GM18870 (cell line): ENCODE results near the gene TAMALIN.

Source experiments
- ATAC-seq: cut with Tn5 transposase; IDR thresholded peaks from one replicate; pipeline ENCODE4 v1.9.1; 2021; ENCODE audit warnings: moderate library complexity; ENCODE audit not compliant: unreplicated experiment

The TAMALIN gene

DNA sequence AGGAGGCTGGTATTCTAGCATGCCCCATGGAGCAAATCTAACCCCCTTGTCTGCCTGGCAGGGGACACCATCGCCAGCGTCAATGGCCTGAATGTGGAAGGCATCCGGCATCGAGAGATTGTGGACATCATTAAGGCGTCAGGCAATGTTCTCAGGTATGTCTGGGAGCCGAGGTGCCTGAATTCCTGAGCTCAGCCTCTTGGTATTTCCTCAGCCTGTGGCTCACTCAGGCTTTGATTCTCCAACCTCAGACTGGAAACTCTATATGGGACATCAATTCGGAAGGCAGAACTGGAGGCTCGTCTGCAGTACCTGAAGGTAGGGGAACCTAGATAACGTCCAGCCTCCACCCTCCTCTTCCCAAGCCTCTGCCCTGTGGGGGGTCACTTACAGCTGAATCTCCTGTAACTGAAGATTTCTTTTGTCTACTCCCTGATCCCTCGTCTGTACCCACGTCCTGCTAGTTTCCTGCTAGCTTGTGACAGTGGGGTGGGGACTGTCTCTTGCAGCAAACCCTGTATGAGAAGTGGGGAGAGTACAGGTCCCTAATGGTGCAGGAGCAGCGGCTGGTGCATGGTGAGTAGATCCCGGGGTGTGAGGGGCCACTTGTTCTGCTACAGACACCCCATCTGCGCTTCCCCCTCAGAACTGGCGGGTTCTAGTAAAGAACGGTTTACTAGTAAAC lies 7.0 kb downstream of the TAMALIN start:
- no peak for ATAC-seq

DNA sequence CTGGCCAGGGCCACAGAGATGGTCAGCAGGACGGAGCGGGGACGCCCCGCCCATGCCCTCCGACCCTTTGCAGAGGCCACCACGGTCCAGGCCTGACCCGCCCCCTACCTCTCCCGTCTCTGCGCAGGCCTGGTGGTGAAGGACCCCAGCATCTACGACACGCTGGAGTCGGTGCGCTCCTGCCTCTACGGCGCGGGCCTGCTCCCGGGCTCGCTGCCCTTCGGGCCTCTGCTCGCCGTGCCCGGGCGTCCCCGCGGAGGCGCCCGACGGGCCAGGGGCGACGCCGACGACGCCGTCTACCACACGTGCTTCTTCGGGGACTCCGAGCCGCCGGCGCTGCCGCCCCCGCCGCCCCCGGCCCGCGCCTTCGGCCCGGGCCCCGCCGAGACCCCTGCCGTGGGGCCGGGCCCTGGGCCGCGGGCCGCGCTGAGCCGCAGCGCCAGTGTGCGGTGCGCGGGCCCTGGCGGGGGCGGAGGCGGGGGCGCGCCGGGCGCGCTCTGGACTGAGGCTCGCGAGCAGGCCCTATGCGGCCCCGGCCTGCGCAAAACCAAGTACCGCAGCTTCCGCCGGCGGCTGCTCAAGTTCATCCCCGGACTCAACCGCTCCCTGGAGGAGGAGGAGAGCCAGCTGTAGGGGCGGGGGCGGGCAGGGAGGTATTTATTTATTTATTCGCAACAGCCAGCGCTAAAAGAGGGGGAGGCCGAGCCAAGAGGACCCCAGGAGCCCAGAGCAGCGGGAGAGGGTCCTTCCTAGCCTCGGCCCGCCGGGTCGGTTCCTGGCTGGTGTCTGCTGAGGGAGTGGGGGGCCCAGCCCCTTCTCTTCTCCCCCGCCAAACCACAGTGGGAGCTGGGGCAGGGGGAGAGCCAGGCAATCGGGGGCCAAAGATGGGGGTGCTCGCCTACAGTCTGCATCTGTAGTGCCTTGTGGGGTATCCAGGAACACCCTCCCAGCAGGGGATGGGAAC lies 8.1 kb downstream of the TAMALIN start:
- no peak for ATAC-seq

DNA sequence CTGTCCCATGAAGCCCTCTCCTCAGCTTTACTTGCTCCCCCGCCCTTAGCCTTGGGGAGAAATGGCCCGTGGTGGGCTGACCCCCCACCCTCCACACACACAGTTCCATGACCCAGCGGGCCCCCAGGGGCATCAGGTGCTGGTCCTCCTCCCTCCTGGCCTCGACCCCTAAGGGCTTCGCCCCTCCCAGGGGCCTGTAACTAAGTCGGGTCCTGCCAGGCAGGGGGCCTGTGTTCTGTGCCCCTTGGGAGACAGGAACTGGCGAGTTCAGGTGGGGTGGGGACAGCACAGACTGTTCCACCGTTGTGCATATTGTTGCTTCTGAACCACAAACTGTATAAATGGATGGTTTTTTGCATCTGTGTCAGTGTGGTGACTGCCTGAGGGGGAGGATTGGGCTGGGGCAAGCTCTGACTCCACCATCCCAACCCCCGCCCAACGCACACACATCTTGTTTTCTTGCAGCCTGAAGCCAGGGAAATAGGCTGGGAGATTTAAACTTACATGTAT lies 8.8 kb downstream of the TAMALIN start:
- ATAC-seq: no peak

DNA sequence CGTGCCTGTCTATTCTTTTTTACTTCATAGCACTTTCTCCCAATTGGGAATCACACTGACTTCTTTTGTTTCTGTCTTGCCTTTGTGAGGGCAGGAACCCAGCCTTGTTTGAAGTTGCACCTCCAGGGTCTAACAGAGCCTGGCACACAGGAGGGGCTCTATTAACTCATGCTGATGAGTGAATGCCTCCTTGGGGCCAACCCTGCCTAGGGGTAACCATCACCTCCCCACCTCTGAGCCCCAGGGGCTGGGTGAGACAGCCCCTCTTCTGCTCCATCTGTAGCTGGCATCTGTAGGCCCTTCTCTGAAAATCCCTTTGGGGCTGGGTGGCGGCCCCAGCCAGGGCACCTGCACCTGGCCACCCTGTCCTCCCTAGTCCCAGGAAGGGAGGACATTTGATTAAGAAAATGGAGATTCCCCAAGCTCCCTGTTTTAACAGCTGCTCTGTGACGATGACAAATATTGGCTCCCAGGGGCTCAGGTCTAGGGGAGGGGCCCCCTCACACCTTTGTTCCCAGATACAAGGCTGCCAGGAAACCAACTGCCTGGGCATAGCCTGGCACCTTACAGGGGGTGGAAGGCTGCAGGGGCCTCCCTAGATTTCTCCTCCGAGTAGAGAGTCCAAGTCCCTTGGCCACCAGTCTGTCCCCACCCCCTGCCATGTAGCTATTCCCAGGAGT lies 11.8 kb downstream of the TAMALIN start:
- ATAC-seq: no peak

DNA sequence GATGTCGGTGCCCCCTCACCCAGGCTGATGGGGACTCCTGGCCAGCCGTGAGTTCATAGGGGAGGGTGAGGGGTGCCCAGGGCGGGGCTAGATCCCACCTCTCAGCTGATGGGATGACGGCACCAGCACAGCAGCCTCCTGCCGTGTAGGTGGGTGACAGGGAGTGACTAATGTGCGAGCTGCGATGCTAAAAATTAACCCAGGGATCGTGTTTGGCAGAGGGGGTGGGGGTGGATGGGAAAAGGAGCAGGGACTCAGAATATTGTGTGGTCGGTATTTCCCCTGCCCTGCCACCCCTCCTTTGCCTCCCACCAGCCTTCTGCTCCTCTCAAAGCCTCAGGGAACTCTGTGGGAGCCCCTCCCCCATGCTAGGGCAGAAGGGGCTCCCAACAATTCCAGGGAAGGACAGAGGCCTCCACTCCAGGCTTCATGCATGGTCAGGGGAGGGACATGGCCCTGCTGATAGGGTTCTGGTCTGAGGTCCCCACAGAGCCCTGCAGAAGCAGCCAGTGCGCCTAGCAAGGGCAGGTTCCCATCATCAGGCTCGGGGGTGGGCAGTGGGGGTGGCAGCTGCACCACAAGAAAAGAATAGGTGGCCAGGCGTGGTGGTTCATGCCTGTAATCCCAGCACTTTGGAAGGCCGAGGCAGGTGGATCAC lies 12.5 kb downstream of the TAMALIN start:
- no peak for ATAC-seq

DNA sequence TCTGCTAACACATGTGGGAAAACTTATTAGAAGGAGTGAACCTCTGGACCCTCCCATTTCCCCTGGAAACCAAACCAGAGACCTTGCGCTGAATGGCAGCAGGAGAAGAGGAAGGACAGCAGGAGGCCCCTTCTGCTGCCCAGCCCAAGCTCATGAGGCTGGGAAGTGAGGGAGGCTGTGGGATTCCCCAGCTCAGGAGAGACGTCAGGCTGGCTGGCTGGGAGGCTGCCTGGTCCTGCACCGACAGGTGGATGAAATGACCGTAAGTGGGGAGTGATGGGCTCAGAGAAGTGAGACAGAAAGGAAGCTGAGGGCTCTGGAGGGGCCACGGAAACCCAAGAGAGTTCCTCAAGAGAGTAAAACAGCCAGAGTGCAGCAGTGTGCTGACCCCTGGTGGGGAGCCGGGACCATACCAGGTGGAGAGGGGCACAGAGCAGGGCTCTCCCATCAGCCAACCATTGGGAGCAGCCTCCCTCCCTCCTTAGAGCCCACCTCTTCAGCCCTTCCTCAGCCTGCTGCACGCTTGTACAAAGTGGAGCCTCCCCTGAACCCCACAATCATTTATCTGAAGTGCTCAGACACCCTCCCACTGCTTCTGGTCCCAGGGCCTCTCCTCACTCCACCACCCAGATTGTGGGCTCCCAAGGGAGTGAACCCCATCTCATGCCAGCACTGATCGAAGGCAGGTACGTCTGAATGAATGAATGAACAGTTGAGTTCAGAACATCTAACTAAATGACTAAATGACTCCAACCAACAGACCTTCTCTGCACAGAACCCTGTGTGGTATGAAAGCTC lies 14.0 kb downstream of the TAMALIN start:
- ATAC-seq: no peak

DNA sequence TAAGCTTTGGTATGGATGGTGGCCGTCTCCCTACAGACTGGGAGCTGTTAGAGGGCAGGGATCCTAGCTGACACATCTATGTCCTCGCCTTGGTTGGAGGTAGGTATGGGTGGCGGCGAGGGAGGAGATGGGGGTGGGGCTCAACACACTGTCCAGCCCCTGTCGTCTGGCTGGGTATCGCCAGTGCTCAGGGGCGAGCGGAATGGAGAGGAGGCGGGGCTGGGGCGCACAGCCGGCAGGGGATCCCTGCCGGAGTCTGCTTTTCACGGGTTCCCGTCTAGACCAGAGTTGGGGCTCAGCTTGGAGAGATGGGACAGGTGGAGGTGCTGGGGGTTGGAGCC lies 16.1 kb downstream of the TAMALIN start:
- ATAC-seq: no peak

DNA sequence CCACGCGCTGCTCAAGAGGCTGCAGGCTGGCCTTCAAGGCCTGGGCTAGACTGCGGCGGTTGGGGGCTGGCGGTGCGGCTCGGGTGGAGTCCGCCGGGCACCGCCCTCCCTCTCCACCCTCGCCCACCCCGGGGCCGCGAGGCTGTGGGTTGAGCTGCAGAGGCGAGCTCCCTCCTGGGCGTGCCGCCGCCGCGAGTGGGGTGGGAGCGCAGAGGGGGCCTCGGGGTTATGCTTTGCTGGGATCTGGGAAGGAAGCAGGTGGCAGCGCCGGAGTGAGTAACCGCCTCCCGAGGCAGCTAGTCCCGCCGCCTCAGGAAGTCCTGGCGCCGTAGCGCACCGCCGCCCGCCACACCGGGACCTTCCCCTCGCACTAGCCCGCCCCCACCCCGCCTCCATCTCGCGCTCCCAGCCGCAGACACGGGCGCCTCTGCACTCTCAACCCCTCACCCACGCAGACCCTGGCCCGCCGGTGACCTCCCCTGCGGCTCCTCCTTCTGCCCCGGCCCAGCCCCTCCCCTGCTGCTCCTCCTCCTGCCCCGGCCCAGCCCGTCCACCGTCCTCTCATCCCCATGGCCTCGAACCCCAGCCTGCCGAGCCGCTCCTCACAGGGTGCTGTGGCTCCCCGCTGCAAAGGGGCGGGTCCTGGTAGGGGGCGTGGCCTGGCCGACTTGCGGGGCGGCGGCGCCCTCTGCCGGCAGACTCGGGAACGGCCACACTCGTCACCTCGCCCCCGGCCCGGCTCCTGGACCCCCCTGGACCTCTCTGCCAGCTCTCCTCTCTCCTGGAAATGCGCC lies 16.6 kb downstream of the TAMALIN start:
- no peak for ATAC-seq

DNA sequence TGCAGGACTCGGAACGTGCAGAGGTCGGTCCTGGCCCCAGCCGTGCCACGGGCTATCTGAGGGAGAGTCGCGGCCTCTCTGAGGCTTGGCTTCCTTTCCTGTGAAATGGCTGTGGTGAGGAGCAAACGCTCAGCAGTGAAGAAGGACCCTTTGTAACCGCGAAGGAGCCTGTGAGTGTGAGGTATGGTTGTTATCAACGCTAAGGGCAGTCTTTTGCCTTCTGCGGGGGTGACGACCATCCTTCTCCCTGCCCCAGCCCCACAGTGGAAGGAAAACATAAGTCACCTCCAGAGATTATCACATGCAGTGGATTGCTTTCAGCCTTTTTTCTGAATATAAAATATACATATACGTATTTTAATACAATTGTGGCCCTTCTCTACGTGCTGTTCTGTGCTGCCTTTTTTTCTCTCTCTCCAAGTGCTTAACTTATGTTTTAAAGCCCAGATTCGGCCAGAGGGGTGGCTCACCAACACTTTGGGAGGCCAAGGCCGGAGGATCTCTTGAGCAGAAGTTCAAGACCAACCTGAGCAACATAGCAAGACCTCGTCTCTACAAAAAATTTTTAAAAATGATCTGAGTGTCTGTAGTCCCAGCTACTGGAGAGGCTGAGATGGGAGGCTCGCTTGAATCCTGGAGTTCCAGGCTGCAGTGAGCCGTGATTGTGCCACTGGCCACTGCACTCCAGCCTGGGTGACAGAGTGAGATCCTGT lies 17.4 kb downstream of the TAMALIN start:
- no peak for ATAC-seq

DNA sequence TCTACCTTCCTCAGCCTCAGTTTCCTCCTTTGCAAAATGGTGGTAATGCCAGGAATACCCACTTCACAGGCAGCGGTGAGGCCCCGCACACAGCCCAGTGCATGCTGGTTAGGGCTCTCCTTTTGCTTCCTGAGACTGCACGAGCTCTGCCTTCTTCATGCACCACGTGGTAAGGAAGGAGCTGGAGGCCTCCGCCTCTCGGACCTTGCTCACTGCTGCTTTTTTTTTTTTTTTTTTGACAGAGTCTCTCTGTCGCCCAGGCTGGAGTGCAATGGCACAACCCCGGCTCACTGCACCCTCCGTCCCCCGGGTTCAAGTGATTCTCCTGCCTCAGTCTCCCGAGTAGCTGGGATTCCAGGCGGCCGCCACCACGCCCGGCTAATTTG lies 18.1 kb downstream of the TAMALIN start:
- ATAC-seq: no peak

DNA sequence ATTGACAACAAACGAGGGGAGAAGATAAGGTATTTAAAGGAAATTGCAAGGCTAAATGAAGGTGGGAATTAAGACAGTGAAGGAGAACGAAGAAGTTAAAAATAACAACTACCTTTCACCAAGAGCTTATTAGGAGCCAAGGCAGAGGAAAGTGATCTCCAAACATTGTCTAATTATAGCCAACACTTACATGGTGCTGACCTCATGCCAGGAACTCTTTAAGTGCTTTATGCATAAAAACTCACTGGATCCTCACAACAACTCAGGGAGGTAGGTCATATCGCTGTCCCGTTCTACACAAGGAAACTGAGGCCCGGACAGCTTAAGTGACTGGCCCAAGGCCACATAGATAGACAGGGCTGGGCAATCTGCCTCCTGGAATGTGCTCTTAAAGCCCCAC lies 19.5 kb downstream of the TAMALIN start:
- ATAC-seq: no peak

DNA sequence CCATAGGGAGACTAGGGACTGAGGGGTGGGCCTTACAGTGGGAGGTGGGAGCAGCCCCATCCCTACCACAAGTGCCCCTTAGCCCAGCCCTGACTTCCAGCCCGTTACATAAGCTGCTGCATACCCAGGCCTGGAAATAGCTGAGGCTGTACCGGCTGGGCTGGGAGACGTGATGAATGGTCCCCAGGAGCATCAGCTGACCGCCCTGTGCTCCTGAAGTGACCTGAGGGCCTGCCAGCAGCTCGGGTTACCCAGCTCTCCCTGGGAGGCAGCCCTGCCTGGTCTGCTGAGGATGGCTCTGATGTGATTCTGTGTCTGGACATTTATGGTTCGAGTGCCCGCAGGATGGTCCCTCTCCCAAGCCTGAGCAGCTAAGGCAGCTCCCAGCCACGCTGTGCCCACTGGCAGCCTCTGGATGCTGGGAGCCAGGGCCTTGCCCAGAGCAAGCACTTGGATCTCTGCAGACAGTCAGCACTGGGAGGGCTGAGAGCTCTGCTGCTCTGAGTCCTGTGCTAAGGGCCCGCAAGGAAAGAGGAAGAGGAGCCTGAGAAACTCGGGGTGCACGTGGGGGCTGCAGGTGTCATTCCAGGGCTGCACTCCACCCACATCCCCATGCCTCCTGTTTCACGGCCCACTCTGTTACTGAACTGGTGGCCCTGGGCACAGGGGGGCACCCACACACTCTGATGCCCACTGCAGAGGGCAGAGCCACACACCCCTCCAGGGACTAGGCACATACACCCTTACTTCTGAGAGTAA lies 20.5 kb downstream of the TAMALIN start:
- ATAC-seq: no peak

DNA sequence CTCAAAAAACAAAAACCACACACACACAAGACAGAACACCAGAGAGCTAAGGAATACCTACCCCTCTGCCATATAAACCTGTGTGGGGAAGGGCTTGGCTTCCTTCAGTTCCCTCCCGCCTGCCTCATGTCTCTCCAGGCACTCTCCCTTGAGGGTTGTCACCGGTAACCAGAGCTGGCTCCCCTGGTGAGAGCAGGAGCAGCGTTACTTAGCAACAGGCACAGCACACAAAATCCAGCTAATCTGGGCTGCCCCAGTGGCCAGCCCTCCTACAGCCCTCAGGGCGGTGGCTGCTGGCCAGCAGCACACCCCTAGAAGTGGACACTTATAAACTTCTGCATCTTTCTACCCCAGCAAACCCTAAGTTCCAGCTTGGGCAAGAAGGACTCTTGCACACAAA lies 22.9 kb downstream of the TAMALIN start:
- no peak for ATAC-seq

DNA sequence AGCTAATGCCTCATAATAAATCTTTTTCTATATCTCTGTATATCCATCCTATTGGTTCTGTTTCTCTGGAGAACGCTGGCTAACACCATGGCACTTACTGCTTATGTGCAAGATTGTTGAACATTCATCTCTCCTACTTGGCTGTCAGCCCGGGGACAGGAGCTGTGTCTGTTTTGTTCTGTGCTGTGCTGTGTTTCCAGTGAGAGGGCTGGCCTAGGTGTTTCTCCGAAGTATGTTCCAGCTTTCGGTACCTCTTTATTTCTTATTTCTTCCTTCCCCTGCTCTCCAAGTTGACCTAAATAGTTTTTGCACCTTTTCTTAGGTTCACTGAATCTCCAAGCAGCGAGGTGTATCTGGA lies 25.7 kb downstream of the TAMALIN start:
- ATAC-seq: peak; percentile 9

DNA sequence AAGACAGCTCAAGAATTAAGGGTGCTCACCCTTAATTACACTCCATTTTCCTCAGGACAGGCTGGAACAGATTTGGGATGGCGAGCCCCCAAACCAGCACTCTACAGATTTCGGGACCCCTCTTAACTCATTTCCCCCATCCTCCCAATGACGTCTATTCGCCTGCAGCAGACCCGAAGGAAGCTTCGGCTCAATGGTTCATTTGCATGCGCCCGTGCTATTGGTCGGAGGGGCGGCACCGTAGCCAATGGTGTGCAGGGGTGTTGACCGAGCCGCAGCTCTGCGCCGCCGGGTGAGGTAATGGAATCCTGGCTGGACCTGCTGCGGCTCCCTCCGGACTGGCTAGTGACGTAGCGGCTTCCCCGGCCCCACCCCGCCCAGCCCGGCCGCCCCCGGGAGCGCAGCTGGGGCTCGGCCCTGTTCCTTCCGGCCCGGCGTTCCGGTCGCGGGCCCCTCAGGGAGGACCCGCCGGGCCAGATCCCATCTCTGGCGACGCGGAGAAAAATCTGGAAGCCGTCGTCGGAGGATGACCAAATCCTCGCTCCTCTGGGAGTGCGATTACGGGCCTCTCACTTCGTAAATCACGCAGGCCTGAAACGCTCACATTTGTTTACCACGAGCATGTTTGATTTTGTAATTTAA lies 26.2 kb downstream of the TAMALIN start:
- peak; percentile 79 for ATAC-seq

DNA sequence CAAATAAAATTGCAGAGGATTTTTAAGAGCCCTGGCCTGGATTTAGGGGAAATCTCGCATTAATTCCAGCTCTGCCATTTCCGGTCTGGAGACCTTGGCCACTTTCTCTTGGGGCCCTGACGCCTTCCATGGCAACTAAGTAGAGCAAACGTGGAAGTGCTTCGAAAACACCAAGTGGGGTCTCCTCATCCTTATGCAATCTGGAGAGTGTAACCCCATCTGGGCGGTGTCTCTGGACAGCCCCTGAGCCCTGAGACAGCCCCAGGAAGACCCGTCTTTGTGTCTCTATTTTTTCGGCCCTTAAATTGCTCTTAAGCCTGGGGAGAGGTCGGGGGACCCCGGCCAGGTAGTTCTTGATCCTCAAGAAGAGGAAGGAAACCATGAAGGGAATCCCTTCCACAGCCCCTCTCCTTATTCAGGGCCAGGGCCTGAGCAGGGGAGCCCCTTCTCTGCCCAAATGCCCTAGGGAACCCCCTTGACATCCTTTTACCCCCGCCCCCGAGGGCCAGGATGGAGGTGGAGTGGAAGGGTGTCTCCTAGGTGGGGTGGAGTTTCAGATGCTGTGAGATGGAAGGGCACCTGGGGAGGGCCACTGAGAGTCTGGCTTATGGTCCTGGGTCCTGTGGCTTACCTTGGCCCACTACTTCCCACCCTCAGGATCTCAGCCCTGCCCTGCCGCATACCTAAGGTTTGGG lies 26.8 kb downstream of the TAMALIN start:
- no peak for ATAC-seq

DNA sequence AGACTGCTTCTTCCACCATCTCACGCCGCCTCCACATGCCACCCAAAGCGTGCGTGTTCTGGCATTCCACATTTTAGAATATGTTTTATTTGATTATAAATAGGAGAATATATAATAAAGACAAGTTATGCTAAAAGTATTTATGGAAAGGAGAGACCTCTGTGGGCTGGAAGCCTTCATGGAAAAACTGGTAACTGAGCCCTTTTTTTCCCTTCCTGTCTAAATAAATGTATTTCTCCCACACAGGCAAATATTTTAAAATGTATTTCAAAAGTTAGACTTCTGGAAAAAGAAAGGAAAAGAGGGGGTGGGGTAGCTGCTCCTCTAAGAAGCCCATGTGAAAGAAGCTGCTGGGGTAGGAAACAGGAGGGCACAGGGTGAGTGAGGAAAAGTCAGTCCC lies 28.4 kb downstream of the TAMALIN start:
- ATAC-seq: no peak
